Panc1 (cell line): ENCODE data around the gene USP24. TPM values are rescaled to one million over a fixed set of nuclear protein-coding genes. Genes with fewer than 3 reads are reported as not detected.

Source experiments
- ATAC-seq: fragments of 200-7000 bp; cut with Tn5 transposase; 2 replicates; pipeline ENCODE4 v1.9.1; 2020; ENCODE audit warnings: mild to moderate bottlenecking, moderate library complexity
- BruUV-seq: library from RNA; stranded (reverse); fragments of 400-500 nt; replicated peaks from 2 replicates; lab custom pipeline; 2021; lab: Mats Ljungman, UMichigan
- CTCF ChIA-PET: fragments of 300-600 bp; sonication (Branson Sonifier 250); formaldehyde crosslinking; loops from one replicate; lab custom pipeline; 2022; ENCODE audit warnings: antibody characterized with exemption; lab: Charles Lee
- POLR2A ChIA-PET: fragments of 300-600 bp; sonication (Branson Sonifier 250); formaldehyde crosslinking; loops from one replicate; lab custom pipeline; 2022; ENCODE audit warnings: antibody characterized with exemption; lab: Charles Lee
- DNase-seq: peaks from one replicate; pipeline ENCODE4 v3.0.0-alpha.2; 2010; ENCODE audit warnings: low read depth, low spot score
- H3K27ac ChIP-seq: 2 replicates; pipeline ENCODE4 v1.5.1; 2011; ENCODE audit warnings: mild to moderate bottlenecking, low read length, inconsistent platforms
- H3K27me3 ChIP-seq: fragments of 200-500 bp; sonication (Bioruptor generic); 2 replicates; pipeline ENCODE4 v1.6.0; 2014; ENCODE audit warnings: low read length, inconsistent platforms; ENCODE audit not compliant: control insufficient read depth, insufficient read depth
- H3K36me3 ChIP-seq: fragments of 200-500 bp; sonication (Bioruptor generic); 2 replicates; pipeline ENCODE4 v1.5.1; 2014; ENCODE audit warnings: inconsistent platforms, mild to moderate bottlenecking, low read length, moderate library complexity; ENCODE audit not compliant: control insufficient read depth, insufficient read depth
- H3K4me1 ChIP-seq: 2 replicates; pipeline ENCODE4 v1.5.1; 2011; ENCODE audit warnings: inconsistent platforms, mild to moderate bottlenecking, low read length, moderate library complexity; ENCODE audit not compliant: control insufficient read depth, insufficient read depth
- H3K4me3 ChIP-seq, 2 experiments: 2 replicates each; pipeline ENCODE4 v1.5.1; 2011 to 2012; ENCODE audit warnings: low read depth in 2 of 2, low read length in 2 of 2, mild to moderate bottlenecking in 2 of 2, inconsistent platforms in 1 of 2, moderate library complexity in 1 of 2
- H3K9me3 ChIP-seq: fragments of 200-500 bp; sonication (Bioruptor generic); 2 replicates; pipeline ENCODE4 v1.5.1; 2014; ENCODE audit warnings: low read depth, mild to moderate bottlenecking, inconsistent platforms, low read length, moderate library complexity; ENCODE audit not compliant: control insufficient read depth, insufficient read depth
- CTCF ChIP-seq: fragments of 450-650 bp; IDR thresholded peaks from 2 replicates; pipeline ENCODE4 v1.5.1; 2017; ENCODE audit warnings: mild to moderate bottlenecking
- POLR2AphosphoS5 ChIP-seq: IDR thresholded peaks from 2 replicates; pipeline ENCODE4 v1.6.1; 2012; ENCODE audit warnings: mild to moderate bottlenecking, low read depth, low read length, moderate library complexity
- REST ChIP-seq, 2 experiments: IDR thresholded peaks; 2 replicates each; pipeline ENCODE4 v1.6.1; 2011 to 2012; ENCODE audit warnings: low read depth in 2 of 2, control low read depth in 1 of 2, low read length in 1 of 2, mild to moderate bottlenecking in 1 of 2, moderate library complexity in 1 of 2; ENCODE audit not compliant: insufficient read depth in 1 of 2
- SIN3A ChIP-seq: IDR thresholded peaks from 2 replicates; pipeline ENCODE4 v1.6.1; 2012; ENCODE audit warnings: low read depth, mild to moderate bottlenecking, low read length, moderate library complexity, borderline replicate concordance; ENCODE audit not compliant: insufficient read depth
- TCF7L2 ChIP-seq: IDR thresholded peaks from 2 replicates; pipeline ENCODE4 v1.6.1; 2011; ENCODE audit warnings: mild to moderate bottlenecking, low read depth, low read length, inconsistent platforms
- in situ Hi-C: cut with HindIII; loops from 2 replicates; pipeline ENCODE4 v1.10.0; 2016; ENCODE audit warnings: low sequenced_read_pairs, low pct_unique_long_range_greater_than_20kb
- intact Hi-C: fragments of 100-400 bp; cut with micrococcal nuclease; formaldehyde crosslinking; loops from one replicate; pipeline ENCODE4 v1.10.0; 2022; ENCODE audit not compliant: unreplicated experiment
- total RNA-seq: library from RNA; stranded (reverse); gene quantifications from one replicate; pipeline ENCODE4 v1.2.1, GENCODE V29; 2021; ENCODE audit not compliant: unreplicated experiment

Gene USP24
- total RNA-seq, 1 experiment from 2014 or later = 52.2 TPM

- Histone ChIP-seq H3K9me3 (no peaks in the 10 kb centered on the region), H3K36me3 (no peaks in the 10 kb centered on the region), H3K4me1 (peaks cover 2% of the 10 kb centered on the region; the same call in 1 of the 2 replicates), H3K27me3 (no peaks in the 10 kb centered on the region), H3K4me3 (no peak overlapping the region), H3K27ac (no peak overlapping the region)
- DNase-seq (no peak), ATAC-seq (no peak)
- intact Hi-C loops = no loop called here
- in situ Hi-C loops = no loop called here
- no TSS peak for BruUV-seq
- ChIA-PET CTCF (interaction anchor here (0.7 kb wide), 1 partner anchor 179 kb away, joined by 5 read pairs; no protein-coding TSS in a partner anchor), POLR2A (no interaction called here)
- TF ChIP-seq POLR2AphosphoS5 = no peak
- TF ChIP-seq CTCF = no peak
- no peak for TF ChIP-seq REST (IDR thresholded peaks at IDR 0.05; ENCODE audit: insufficient read depth in 1 of 2, low read depth in 2 of 2, low read length in 1 of 2)
- no peak for TF ChIP-seq TCF7L2
- no peak for TF ChIP-seq SIN3A
Measured at GRCh38 chr1:55239548-55239947, 24.4 kb upstream of the USP24 start.

GRCh38 chr1:55235722-55236121 lies 20.6 kb upstream of the USP24 start:
- BruUV-seq = no TSS peak
- CTCF ChIA-PET = no interaction called here
- in situ Hi-C loops = no loop called here
- peaks cover 2% of the 10 kb centered on the region; the same call in 1 of the 2 replicates for H3K4me1 ChIP-seq
- ATAC-seq (peak; percentile 82), DNase-seq (no peak)
- H3K27ac ChIP-seq = no peak overlapping the region
- no peaks in the 10 kb centered on the region for H3K9me3 ChIP-seq
- POLR2A ChIA-PET = no interaction called here
- no peaks in the 10 kb centered on the region; the same call in 1 of the 2 replicates for H3K27me3 ChIP-seq
- H3K4me3 ChIP-seq = no peak overlapping the region
- no peaks in the 10 kb centered on the region for H3K36me3 ChIP-seq
- intact Hi-C loops = no loop called here
- no peak for TF ChIP-seq CTCF
